Loucy (cell line): Measurements from ENCODE around the gene HTR2C.
"Not testable (repeated sequence)": the region's sequence is repeated elsewhere in the genome, so short reads cannot be mapped to it uniquely, and the experiment has no call there.

Experiments
- H2AFZ ChIP-seq: fragments of 200-600 bp; sonication (generic); 2 replicates; pipeline ENCODE4 v1.6.0; 2016; ENCODE audit warnings: antibody characterized with exemption, mild to moderate bottlenecking, low read length, moderate library complexity
- H3F3A ChIP-seq: fragments of 200-600 bp; 2 replicates; pipeline ENCODE4 v1.6.0; 2016; ENCODE audit warnings: antibody characterized with exemption, low read depth, mild to moderate bottlenecking
- H3K27me3 ChIP-seq: fragments of 200-600 bp; sonication (generic); 2 replicates; pipeline ENCODE4 v1.6.1; 2014; ENCODE audit warnings: low read length, mild to moderate bottlenecking; ENCODE audit not compliant: insufficient read depth, poor library complexity, severe bottlenecking
- H3K36me3 ChIP-seq: fragments of 200-600 bp; sonication (generic); 2 replicates; pipeline ENCODE4 v1.6.1; 2016; ENCODE audit warnings: low read length; ENCODE audit not compliant: insufficient read depth
- H3K4me1 ChIP-seq: fragments of 200-600 bp; sonication (generic); 2 replicates; pipeline ENCODE4 v1.5.1; 2014; ENCODE audit warnings: low read length, mild to moderate bottlenecking; ENCODE audit not compliant: insufficient read depth, poor library complexity, severe bottlenecking
- H3K4me2 ChIP-seq: fragments of 200-600 bp; sonication (generic); 2 replicates; pipeline ENCODE4 v1.6.0; 2014; ENCODE audit warnings: antibody characterized with exemption, low read length, low read depth, mild to moderate bottlenecking; ENCODE audit not compliant: poor library complexity, severe bottlenecking
- H3K4me3 ChIP-seq: fragments of 200-600 bp; sonication (generic); 2 replicates; pipeline ENCODE4 v1.5.1; 2014; ENCODE audit warnings: low read length, mild to moderate bottlenecking, mixed read lengths; ENCODE audit not compliant: poor library complexity, severe bottlenecking
- H3K79me2 ChIP-seq: fragments of 200-600 bp; sonication (generic); 2 replicates; pipeline ENCODE4 v1.6.1; 2014; ENCODE audit warnings: low read length; ENCODE audit not compliant: insufficient read depth
- H3K9ac ChIP-seq: fragments of 200-600 bp; sonication (generic); 2 replicates; pipeline ENCODE4 v1.6.0; 2014; ENCODE audit warnings: mild to moderate bottlenecking, low read depth, low read length, moderate library complexity; ENCODE audit not compliant: poor library complexity, severe bottlenecking
- H3K9me2 ChIP-seq: fragments of 200-600 bp; sonication (generic); replicated peaks from 2 replicates; pipeline ENCODE4 v1.6.1; 2016; ENCODE audit warnings: low read depth, low read length, mixed read lengths
- H3K9me3 ChIP-seq: fragments of 200-600 bp; sonication (generic); 2 replicates; pipeline ENCODE4 v1.6.1; 2014; ENCODE audit warnings: mild to moderate bottlenecking, antibody characterized with exemption, low read length, low read depth; ENCODE audit not compliant: insufficient read depth
- H4K20me1 ChIP-seq: fragments of 200-600 bp; sonication (generic); 2 replicates; pipeline ENCODE4 v1.6.0; 2014; ENCODE audit warnings: antibody characterized with exemption, low read length, mild to moderate bottlenecking; ENCODE audit not compliant: insufficient read depth, poor library complexity, severe bottlenecking
- CTCF ChIP-seq: fragments of 200-600 bp; sonication (generic); conservative IDR thresholded peaks from 2 replicates; pipeline ENCODE4 v1.5.1; 2014; ENCODE audit warnings: mild to moderate bottlenecking, antibody characterized with exemption, low read length
- EZH2phosphoT487 ChIP-seq: fragments of 200-600 bp; IDR thresholded peaks from 2 replicates; pipeline ENCODE4 v1.6.1; 2018; ENCODE audit warnings: antibody characterized with exemption, mild to moderate bottlenecking, moderate library complexity, borderline replicate concordance

The HTR2C gene

DNA sequence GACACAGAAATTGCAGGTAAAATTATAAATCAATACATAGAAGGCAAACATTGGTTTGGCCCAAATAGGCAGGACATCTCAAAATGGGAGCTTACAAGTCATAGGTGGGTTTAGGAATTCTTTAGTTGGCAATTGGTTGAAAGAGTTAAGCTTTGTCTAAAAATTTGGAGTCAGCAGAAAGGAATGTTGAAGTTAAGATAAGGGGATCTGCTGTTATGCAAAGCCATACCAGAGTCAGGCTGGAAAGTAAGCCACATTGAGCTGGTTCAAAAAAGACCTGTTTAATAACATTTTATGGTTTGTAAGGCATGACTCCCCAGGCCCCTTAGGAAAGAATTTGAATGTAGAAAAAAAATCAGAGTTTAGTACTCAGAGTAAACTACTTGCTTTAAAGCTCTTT is 341.0 kb downstream of the HTR2C start:
- Histone ChIP-seq H3K9ac (no peak overlapping the region), H3K9me2 (no peaks in the 10 kb centered on the region), H3K9me3 (no peaks in the 10 kb centered on the region), H3K36me3 (no peaks in the 10 kb centered on the region), H3F3A (no peaks in the 10 kb centered on the region), H3K79me2 (no peaks in the 10 kb centered on the region), H2AFZ (no peak overlapping the region), H3K4me2 (no peak overlapping the region), H3K4me1 (no peaks in the 10 kb centered on the region), H4K20me1 (no peaks in the 10 kb centered on the region), H3K27me3 (no peaks in the 10 kb centered on the region), H3K4me3 (no peak overlapping the region)
- no peak for TF ChIP-seq EZH2phosphoT487
- TF ChIP-seq CTCF: no peak

DNA sequence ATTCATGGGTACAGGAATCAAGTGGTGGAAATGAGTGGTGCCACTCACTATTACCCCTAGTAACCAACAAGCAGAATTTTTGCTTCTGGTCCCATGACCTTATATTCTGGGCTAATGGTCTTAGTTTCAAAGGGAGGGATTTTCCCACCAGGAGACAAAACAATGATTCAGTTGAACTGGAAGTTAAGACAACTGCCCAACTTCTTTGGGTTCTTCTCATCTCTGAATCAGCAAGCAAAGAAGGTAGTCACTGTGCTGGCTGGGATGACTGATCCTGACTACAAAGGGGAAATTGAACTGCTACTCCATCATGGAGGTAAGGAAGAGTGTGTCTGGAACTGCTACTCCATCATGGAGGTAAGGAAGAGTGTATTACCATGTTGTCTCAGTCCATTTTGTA is 346.3 kb downstream of the HTR2C start:
- TF ChIP-seq CTCF: no peak
- no peak for TF ChIP-seq EZH2phosphoT487
- H3K4me2 ChIP-seq: no peak overlapping the region

GRCh38 chrX:114932550-114932949 is 348.7 kb downstream of the HTR2C start:
- no peaks in the 10 kb centered on the region for H3K36me3 ChIP-seq

More for the DNA sequence above, 346.3 kb downstream of the HTR2C start:
- Histone ChIP-seq H3F3A (no peaks in the 10 kb centered on the region), H4K20me1 (no peaks in the 10 kb centered on the region), H3K27me3 (no peaks in the 10 kb centered on the region), H3K9me2 (no peaks in the 10 kb centered on the region), H3K36me3 (no peaks in the 10 kb centered on the region), H3K4me3 (no peak overlapping the region), H3K79me2 (no peaks in the 10 kb centered on the region), H3K9ac (no peak overlapping the region), H2AFZ (no peak overlapping the region), H3K4me1 (no peaks in the 10 kb centered on the region), H3K9me3 (no peaks in the 10 kb centered on the region)

GRCh38 chrX:114933291-114933690 is 349.4 kb downstream of the HTR2C start:
- H3K4me2 ChIP-seq, H3K9me3 ChIP-seq, H3K27me3 ChIP-seq, H3K79me2 ChIP-seq, H3K4me3 ChIP-seq, H4K20me1 ChIP-seq, H2AFZ ChIP-seq, H3K36me3 ChIP-seq, H3F3A ChIP-seq, H3K9ac ChIP-seq, H3K9me2 ChIP-seq, H3K4me1 ChIP-seq: not testable (repeated sequence)

More at GRCh38 chrX:114932550-114932949, 348.7 kb downstream of the HTR2C start:
- TF ChIP-seq EZH2phosphoT487 (no peak), CTCF (no peak)
- Histone ChIP-seq H3K9me2 (no peaks in the 10 kb centered on the region), H3K27me3 (no peaks in the 10 kb centered on the region), H3K79me2 (no peaks in the 10 kb centered on the region), H3F3A (no peaks in the 10 kb centered on the region), H3K9ac (no peak overlapping the region), H3K9me3 (no peaks in the 10 kb centered on the region), H3K4me3 (no peak overlapping the region), H3K4me2 (no peak overlapping the region), H2AFZ (no peak overlapping the region), H3K4me1 (no peaks in the 10 kb centered on the region), H4K20me1 (no peaks in the 10 kb centered on the region)

- H3K9ac ChIP-seq, H3K27me3 ChIP-seq, H3K4me2 ChIP-seq, H3K4me3 ChIP-seq, H3K9me3 ChIP-seq, H3K36me3 ChIP-seq, H4K20me1 ChIP-seq, H3K4me1 ChIP-seq, H3K9me2 ChIP-seq, H3F3A ChIP-seq, H2AFZ ChIP-seq, H3K79me2 ChIP-seq: not testable (repeated sequence)
Measured at GRCh38 chrX:114937090-114937489, 353.2 kb downstream of the HTR2C start.
